Astrocyte of the cerebellum (primary cell): ENCODE data around the gene NTRK1.

Experiments used
- DNase-seq: peaks from one replicate; pipeline ENCODE4 v3.0.0-alpha.2; 2011; ENCODE audit warnings: low read depth
- H3K4me3 ChIP-seq: 2 replicates; pipeline ENCODE4 v1.5.1; 2011; ENCODE audit warnings: mild to moderate bottlenecking, low read depth, low read length, moderate library complexity
- in situ Hi-C: cut with HindIII; loops from 2 replicates; pipeline ENCODE4 v1.10.0; 2017; ENCODE audit warnings: low sequenced_read_pairs
- TF ChIP-seq, protein P1 (sequence below): IDR thresholded peaks from 2 replicates; pipeline ENCODE4 v1.5.1; 2012; ENCODE audit warnings: low read length, low read depth, moderate library complexity, mild to moderate bottlenecking; ENCODE audit errors: missing control alignments

NTRK1 gene

DNA sequence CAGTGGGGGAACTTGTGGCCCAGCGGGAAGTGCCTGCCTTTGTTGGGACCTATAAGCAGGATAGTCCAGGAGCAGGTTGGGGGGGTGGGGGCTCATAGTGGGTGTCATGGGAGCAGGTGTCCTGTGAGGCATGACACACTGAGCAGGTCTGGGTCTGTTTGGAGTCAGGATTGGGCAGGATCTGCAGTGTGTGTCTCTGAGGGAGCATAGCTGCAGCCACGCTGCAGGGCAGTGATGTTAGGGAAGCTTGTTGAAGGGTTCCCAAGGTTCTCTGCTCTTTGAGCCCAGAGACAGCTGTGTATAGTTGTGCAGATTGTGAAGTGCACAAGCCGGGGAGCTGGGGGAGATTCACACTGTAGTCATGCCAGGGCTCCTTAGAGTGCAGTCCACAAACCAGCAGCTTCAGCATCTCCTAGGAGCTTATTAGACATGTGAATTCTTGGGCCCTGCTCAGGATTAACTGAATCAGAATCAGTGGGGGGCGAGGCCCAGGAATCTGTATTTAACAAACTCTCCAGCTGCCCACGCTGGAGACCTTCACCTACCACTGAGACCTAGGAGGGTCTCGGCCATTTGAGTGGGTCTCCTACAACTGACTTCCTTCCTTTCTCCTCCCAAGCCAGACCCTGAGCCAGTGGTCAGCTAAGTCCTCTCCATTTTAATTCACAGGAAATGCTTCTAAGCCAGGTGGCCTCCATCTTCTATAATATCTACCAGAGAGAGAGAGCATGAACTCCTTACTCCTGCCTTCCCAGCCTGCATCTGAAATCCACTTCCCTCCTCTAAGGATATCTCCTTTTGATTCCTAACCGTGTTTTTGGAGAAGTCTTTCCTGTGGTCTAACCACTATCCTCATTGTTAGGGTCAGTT is 12.8 kb upstream of the NTRK1 start:
- no peak for DNase-seq
- TF ChIP-seq, protein P1, sequence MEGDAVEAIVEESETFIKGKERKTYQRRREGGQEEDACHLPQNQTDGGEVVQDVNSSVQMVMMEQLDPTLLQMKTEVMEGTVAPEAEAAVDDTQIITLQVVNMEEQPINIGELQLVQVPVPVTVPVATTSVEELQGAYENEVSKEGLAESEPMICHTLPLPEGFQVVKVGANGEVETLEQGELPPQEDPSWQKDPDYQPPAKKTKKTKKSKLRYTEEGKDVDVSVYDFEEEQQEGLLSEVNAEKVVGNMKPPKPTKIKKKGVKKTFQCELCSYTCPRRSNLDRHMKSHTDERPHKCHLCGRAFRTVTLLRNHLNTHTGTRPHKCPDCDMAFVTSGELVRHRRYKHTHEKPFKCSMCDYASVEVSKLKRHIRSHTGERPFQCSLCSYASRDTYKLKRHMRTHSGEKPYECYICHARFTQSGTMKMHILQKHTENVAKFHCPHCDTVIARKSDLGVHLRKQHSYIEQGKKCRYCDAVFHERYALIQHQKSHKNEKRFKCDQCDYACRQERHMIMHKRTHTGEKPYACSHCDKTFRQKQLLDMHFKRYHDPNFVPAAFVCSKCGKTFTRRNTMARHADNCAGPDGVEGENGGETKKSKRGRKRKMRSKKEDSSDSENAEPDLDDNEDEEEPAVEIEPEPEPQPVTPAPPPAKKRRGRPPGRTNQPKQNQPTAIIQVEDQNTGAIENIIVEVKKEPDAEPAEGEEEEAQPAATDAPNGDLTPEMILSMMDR, result no peak
- no peak overlapping the region for H3K4me3 ChIP-seq
- in situ Hi-C loops, result no loop called here

DNA sequence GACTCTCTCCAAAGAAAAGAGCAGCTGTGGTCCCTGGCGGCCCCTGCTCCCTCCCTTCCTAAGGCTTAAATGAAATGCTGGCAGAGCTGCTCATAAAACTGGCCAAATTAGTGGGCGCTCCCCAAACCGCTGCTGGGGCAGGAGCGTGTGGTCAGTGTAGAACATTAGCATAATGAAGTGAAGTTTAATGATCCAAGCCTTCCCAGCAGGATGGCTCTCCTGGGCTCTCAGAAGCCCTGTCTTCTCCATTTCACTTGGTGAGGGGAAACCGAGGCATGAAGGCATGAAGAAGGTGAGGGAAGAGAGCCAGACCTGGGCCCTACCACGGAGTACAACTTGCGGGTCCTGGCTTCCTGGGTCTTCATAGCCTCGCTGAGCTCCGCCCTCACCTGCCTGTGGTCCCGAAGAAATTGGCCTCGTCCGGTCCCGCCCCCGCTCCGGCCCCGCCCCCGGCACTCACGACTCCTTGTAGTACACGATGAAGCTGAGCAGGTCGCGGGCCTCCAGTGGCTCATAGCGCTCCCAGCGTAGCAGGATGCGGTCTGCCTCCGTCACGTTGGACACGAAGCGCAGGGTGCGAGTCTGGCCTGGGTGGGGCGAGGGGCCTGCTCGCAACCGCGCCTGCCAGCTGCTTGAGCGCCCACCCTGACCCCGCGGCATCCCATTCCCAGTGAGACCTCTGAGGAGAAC is 12.1 kb upstream of the NTRK1 start:
- TF ChIP-seq, protein P1, result no peak
- in situ Hi-C loops, result no loop called here
- peak; percentile 70 for DNase-seq
- H3K4me3 ChIP-seq, result no peak overlapping the region

DNA sequence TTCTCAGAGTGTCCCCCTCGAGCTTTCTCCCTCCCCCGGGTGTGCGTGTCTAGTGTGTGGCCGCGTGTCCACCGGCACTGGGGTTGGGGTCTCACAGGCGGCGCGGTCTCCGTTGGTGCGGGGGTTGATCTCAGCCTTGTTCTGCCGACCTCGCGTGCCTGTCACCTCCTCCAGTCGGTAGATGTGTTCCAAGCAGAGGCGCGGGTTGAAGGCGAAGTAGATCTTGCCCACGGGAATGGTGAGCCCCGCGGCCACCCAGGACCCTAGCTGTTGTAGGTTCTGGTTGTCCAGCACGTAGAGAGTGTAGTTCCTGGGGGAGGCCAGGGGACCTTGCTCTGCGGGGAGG is 11.5 kb upstream of the NTRK1 start:
- in situ Hi-C loops, result no loop called here
- TF ChIP-seq, protein P1, result no peak
- DNase-seq, result no peak
- H3K4me3 ChIP-seq, result no peak overlapping the region

DNA sequence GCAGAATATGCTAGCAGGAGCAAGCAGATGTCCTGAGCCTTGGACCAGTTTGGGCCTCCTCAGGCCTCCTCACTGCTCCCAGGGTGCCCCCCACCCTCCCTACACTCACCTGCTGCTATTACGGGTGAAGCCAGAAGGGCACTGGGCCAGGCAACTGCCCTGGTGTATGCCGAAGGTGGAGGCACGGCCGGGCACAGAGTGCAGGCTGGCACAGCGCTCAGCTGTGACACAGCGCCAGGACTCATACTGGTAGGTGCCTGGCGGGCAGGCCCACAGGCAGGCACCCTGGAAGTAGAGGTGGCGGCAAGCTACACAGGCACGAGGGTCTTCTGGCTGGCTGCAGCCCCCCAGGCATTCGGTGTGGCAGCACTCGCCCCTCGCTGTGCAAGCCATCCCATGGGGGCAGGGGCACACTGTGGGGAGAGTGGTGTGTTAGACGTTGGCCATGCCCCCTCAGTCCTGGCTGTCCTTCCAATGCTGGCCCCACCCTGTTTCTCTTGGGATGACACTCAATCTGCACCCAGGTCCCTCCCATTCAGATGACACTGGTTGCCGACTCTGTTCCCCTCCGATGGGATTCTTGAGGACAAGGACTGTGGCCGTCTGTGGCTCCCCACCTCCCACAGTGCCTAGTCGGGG is 8.8 kb upstream of the NTRK1 start:
- in situ Hi-C loops, result no loop called here
- no peak overlapping the region for H3K4me3 ChIP-seq
- no peak for DNase-seq
- TF ChIP-seq, protein P1, result no peak

DNA sequence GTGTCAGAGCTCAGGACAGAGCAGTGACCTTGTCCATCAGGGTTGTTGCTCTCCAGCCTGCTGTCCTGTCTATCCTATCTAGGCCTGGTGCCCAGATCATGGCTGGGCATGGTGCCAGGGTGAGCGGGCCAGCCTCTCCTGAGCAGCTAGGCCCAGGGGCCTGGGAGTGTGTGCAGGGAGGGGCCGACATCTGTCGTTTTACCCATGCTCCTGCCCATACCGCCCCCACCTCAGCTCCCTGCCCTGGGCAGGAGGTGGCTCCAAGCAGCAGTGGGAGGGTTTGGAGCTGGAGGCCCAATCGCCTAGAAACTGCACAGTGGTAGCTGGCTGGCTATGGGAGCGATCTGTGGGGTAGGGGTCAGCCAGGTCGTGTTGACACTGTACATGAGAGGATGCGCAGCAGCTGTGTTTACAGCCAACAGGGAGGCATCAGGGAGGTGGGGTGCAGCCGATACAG is 8.2 kb upstream of the NTRK1 start:
- no peak overlapping the region for H3K4me3 ChIP-seq
- in situ Hi-C loops, result no loop called here
- TF ChIP-seq, protein P1, result no peak
- no peak for DNase-seq

DNA sequence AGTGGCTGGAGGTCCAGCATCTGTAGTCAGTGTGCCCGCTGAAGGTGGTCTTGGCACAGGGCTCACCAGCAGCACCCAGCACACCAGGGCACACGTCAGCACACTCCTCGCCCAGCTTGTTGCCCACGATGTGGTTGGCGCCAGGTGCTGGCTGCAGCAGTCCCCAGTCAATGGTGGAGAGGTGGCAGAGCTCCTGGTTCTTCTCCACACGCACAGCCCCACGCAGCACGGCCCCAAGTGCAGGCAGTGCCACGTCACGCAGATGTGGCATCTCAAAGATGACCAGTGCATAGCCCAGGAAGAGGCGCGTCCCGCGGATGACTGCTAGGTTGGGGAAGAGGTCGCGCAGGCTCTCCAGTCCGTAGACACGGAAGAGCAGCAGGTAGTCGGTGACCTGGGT is 6.9 kb upstream of the NTRK1 start:
- H3K4me3 ChIP-seq, result no peak overlapping the region

More for the DNA sequence above, 6.9 kb upstream of the NTRK1 start:
- TF ChIP-seq, protein P1, result no peak
- no peak for DNase-seq
- in situ Hi-C loops, result no loop called here
